ENCODE measurements around the gene MAN2A2.

Gene MAN2A2

DNA sequence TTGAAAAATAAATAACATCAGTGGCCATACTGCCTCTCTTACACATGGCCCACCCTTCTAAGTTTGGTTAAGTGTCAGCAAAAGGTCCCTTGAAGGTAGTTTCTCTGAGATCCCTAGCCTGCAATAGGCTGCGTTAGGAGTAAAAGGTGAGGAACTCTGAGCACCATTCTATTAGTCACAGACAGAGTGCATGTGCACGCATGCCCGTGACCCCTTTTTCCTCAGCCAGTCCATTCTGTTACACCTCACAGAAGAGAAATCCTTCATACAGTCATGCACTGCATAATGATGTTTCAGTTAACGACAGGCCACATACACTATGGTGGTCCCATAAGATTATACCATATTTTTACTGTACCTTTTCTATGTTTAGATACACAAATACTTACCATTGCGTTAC is 64.1 kb downstream of the MAN2A2 start:
- Mint-ChIP-seq H3K36me3 (peaks cover under 1% of the 10 kb centered on the region), H3K27ac (no peak overlapping the region), H3K9me3 (no peaks in the 10 kb centered on the region), H3K27me3 (no peaks in the 10 kb centered on the region), H3K4me1 (peaks cover 2% of the 10 kb centered on the region), H3K4me3 (no peak overlapping the region)

- no peaks in the 10 kb centered on the region for H3K36me3 Mint-ChIP-seq
Observed at GRCh38 chr15:90968434-90968833, 65.3 kb downstream of the MAN2A2 start.

DNA sequence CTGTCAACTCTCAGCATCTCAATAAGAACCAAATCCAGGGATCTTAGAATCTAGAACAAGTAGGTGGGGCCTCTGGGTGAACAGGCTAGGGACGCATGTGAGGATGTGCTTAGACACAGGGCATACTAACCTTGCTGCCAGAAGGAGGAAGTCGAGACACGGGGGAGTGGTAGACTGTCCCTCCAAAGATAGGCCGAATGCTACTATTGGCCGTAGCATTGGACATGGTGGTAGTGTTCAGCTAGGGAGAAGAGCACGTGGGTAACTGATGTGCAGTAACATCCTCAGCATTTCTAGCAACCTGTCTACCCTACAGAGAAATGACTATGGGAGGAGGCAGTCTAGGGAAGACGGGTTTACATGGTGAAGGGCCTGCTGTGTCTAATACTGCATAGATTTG is 67.2 kb downstream of the MAN2A2 start:
- no peaks in the 10 kb centered on the region for H3K4me1 Mint-ChIP-seq
- H3K36me3 Mint-ChIP-seq: peaks cover 5% of the 10 kb centered on the region
- H3K27ac Mint-ChIP-seq: no peak overlapping the region
- H3K4me3 Mint-ChIP-seq: no peak overlapping the region
- H3K27me3 Mint-ChIP-seq: no peaks in the 10 kb centered on the region
- no peaks in the 10 kb centered on the region for H3K9me3 Mint-ChIP-seq

More at GRCh38 chr15:90968434-90968833, 65.3 kb downstream of the MAN2A2 start:
- Mint-ChIP-seq H3K4me3 (no peak overlapping the region), H3K27ac (no peak overlapping the region), H3K9me3 (no peaks in the 10 kb centered on the region), H3K4me1 (no peaks in the 10 kb centered on the region), H3K27me3 (no peaks in the 10 kb centered on the region)

DNA sequence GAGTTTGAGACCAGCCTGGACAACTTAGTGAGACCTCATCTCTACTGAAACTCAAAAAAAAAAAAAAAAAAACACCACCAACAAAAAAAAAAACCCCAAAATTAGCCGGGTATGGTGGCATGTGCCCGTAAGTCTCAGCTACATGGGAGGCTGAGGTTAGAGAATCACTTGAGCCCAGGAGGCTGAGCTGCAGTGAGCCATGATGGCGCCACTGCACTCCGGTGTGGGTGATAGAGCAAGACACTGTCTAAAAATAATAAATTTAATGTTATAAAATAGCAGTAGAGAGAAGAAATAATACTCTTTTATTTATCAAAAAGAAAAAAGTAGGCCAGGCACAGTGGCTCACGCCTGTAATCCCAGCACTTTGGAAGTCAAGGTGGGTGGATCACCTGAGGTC is 69.0 kb downstream of the MAN2A2 start:
- Mint-ChIP-seq H3K27ac (no peak overlapping the region), H3K4me3 (no peak overlapping the region), H3K27me3 (no peaks in the 10 kb centered on the region), H3K4me1 (no peaks in the 10 kb centered on the region), H3K36me3 (peaks cover 5% of the 10 kb centered on the region), H3K9me3 (no peaks in the 10 kb centered on the region)

Data from activated naive CD4-positive, alpha-beta T cell treated with anti-CD3 and anti-CD28 coated beads, Interleukin-2, amount 50 U/mL, for 24 hours (primary cell).